VCaP (cell line): Measurements from ENCODE around the gene ADD3.
A peak's percentile ranks its signal among the peaks of the same experiment; 100 is the strongest.

ENCODE experiments used
- H3K27ac ChIP-seq: fragments of 450-650 bp; 2 replicates; pipeline ENCODE4 v1.5.1; 2017
- TF ChIP-seq, protein P1 (sequence below): fragments of 450-650 bp; conservative IDR thresholded peaks from 2 replicates; pipeline ENCODE4 v1.5.1; 2017; ENCODE audit warnings: mild to moderate bottlenecking, moderate library complexity

ADD3 gene

DNA sequence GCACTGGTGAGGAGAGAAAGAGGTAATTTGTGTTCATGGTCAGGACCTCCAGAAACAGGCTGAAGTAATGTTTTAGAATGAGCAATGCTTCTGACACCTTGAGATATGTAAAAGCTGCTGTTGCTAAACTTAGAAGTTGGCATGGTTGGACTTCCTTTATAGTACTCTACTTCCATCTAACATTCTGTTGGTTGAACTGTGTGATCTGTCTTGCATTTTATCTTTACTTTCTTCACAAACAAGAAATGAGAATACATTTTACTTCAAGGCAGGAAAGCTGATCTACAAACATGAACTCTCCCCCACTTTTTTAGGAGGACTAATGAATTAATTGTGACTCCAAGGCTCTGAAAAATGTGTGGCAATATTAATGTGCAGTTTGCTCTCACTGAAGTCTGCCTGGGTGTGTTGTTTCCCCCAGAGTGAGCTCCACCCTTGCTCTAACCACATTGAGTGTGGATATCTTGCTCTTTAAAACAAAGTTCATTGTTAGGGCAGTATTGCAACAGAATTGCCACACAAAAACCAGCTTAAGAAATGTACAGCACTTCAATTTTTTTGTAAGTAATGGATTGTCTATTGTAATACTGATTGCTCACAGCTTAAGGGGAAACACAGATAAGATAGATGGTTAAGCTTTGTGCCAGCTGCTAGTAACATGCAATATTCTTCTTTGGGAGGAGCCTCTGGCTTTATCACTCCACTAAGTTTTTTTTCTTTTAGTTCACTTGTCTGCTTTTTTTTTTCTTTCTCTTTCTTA lies 69.0 kb downstream of the ADD3 start:
- no peak overlapping the region for H3K27ac ChIP-seq
- TF ChIP-seq, protein P1, sequence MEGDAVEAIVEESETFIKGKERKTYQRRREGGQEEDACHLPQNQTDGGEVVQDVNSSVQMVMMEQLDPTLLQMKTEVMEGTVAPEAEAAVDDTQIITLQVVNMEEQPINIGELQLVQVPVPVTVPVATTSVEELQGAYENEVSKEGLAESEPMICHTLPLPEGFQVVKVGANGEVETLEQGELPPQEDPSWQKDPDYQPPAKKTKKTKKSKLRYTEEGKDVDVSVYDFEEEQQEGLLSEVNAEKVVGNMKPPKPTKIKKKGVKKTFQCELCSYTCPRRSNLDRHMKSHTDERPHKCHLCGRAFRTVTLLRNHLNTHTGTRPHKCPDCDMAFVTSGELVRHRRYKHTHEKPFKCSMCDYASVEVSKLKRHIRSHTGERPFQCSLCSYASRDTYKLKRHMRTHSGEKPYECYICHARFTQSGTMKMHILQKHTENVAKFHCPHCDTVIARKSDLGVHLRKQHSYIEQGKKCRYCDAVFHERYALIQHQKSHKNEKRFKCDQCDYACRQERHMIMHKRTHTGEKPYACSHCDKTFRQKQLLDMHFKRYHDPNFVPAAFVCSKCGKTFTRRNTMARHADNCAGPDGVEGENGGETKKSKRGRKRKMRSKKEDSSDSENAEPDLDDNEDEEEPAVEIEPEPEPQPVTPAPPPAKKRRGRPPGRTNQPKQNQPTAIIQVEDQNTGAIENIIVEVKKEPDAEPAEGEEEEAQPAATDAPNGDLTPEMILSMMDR, result no peak

DNA sequence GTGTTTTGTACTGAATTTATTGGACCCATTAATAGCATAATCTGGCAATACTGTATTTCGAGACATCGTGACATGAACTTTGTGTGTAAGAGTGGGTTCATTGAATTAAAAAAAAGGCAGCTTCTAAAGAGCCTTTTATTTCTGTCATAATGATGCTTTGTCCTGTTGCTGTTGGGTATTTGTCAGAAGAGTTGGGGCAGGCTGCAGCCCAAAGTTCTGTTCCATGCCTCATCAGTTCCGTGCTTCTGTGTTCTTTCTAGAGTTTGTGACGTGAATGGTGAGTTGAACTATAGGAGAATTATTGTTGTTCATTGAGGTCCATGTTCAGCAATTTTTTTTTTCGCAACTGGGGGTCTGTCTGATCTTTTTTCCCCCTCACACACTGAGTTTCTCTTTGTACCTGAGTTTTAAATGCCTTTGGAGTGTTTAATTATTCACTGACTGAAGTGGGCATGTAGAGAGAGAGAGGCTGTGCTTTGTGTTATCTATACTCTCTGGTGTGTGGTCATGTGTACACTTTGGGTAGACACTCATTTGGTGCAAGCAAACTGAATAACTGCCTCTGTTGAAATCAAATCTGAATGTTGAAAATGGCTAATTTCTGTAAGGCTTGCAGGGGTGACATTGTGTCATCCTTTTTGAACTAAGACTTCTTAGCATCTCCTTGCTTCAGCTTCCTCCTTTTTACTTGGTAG lies 69.8 kb downstream of the ADD3 start:
- TF ChIP-seq, protein P1, result no peak
- H3K27ac ChIP-seq, result no peak overlapping the region

DNA sequence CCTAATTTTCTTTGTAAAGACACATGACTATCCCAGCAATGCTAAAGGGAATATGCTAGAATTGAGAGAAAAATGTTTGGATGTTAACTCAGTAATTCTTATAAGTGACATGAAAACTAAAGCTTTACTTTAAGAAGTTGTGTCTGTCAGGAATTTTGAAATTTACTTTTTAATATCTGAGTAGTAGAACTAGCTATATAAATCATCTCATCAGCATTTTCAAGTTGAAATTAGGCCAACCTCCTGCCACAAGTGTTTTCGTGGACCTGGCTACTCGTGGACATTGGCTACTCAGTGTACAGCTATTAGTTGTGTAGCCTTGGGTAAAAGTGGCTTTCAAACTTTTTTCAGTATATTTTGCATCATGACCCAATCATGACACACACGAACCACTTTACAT lies 70.5 kb downstream of the ADD3 start:
- TF ChIP-seq, protein P1, result no peak
- H3K27ac ChIP-seq, result no peak overlapping the region

DNA sequence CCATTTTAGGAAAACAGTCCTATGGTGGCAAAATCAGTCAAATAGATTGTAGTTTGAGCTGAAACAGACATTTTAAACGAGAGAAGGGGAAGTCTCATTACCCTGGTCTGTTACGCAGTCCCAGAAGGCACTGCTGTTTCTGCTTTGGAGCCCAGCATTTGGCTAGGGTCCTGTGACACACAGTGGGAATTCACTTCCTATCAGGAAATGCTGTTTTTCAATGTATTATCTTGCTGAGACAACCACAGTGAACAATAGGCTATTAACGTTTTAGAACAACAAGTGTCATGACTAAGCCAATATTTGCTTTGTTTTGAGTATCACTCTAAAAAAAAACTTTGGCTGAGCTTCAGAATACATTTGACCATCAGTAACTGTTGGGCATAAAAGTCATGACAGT lies 74.1 kb downstream of the ADD3 start:
- TF ChIP-seq, protein P1, result no peak
- peak overlapping the region; percentile 25 for H3K27ac ChIP-seq

DNA sequence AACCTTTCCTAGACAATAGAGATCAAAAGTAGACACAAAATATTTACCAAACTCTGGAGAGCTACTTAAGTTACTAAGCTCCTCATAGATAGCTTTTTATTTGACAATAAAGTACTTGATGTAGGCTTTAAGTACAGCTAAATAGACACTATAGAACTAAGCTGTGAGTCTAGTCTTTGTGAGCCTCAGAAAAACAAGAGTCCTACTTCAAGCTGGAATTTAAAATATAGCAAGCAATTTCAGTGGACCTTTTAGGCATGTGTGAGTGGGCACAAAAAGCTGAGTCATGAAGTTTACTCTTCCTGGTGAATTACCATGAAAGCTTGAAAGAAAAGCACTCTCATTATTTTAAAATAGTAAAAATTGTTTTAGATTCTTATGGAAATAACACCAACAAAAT lies 76.1 kb downstream of the ADD3 start:
- H3K27ac ChIP-seq, result no peak overlapping the region
- TF ChIP-seq, protein P1, result no peak

DNA sequence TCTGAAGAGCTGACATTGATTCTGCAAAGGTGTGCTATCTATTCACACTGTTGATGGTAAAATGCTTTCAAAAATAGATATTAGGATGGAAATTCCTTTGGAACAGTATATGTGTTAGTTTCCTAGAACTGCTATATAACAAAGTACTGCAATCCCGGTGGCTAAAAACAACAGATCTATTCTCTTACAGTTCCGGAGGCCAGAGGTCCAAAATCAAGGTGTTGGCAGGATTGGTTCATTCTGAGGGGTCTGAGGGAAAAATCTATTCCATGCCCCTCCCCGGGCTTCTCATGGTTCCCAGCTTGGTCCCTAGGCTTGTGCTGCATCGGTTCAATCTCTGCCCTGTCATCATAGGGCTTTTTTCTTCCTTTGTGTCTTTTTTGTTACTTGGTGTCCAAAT lies 79.9 kb downstream of the ADD3 start:
- TF ChIP-seq, protein P1, result no peak
- H3K27ac ChIP-seq, result no peak overlapping the region

DNA sequence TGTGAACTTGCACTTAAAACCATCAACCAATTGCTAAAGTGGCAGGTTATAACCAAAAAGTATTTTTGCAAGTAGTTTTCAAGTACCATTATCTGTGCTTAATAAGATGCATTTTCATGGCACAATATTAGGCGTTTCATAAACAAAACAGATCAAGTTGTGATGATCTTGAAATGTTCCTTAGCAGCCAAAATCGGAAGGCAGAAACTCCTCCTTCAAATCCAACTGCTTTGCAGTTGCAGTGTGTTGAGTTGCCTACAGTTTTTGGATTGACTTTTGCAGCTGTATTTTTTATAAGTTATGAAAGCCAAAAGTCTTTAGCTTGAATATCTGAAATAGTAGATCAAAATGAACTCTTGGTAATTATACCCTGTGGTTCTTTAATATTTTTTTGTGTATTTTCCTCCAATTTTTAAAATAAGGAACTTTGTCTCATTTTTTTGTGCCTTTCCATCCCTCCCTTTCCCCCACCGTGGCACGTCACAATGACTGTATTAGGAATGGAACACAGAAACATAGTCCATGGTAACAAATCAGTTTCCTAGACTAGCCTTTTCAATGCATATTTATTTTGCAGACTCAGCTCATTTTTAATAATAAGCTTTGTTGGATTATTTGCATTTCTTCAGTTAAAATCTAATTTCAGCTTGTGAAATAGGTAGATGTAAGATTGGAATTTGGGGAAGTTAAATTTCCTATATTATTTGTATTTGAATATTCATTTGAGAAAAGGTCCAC lies 80.8 kb downstream of the ADD3 start:
- H3K27ac ChIP-seq, result no peak overlapping the region
- TF ChIP-seq, protein P1, result no peak
